PC-9 (cell line): ENCODE results near the gene LETM1. TPM values are rescaled to one million over a fixed set of nuclear protein-coding genes. Genes with fewer than 3 reads are reported as not detected.

ENCODE experiments used
- BruUV-seq: library from RNA; stranded (reverse); fragments of 400-500 nt; replicated peaks from 2 replicates; lab custom pipeline; 2021; lab: Mats Ljungman, UMichigan
- CTCF ChIA-PET: fragments of 300-600 bp; sonication (Branson Sonifier 250); formaldehyde crosslinking; loops from one replicate; lab custom pipeline; 2022; ENCODE audit warnings: antibody characterized with exemption; lab: Charles Lee
- POLR2A ChIA-PET: fragments of 300-600 bp; sonication (Branson Sonifier 250); formaldehyde crosslinking; loops from one replicate; lab custom pipeline; 2022; ENCODE audit warnings: antibody characterized with exemption; ENCODE audit not compliant: unreplicated experiment; lab: Charles Lee
- DNase-seq, 2 experiments: peaks; one replicate each; pipeline versions ENCODE4 v3.0.0 to v3.0.0-alpha.2; 2015 to 2022; ENCODE audit warnings: mixed read lengths in 1 of 2
- H2AFZ ChIP-seq: fragments of 200-600 bp; sonication (generic); 2 replicates; pipeline ENCODE4 v1.8.1; 2017; ENCODE audit warnings: antibody characterized with exemption
- H3F3A ChIP-seq: fragments of 200-600 bp; sonication (generic); 2 replicates; pipeline ENCODE4 v1.8.1; 2017; ENCODE audit warnings: antibody characterized with exemption, mild to moderate bottlenecking, low read depth; ENCODE audit not compliant: insufficient read depth
- H3K27ac ChIP-seq: fragments of 200-600 bp; sonication (generic); 2 replicates; pipeline ENCODE4 v1.6.1; 2016; ENCODE audit warnings: mixed run types
- H3K27me3 ChIP-seq: fragments of 200-600 bp; sonication (generic); 2 replicates; pipeline ENCODE4 v1.6.1; 2016; ENCODE audit warnings: low read depth, mixed run types; ENCODE audit not compliant: insufficient read depth
- H3K36me3 ChIP-seq: fragments of 200-600 bp; sonication (generic); 2 replicates; pipeline ENCODE4 v1.6.1; 2016; ENCODE audit warnings: low read depth, mixed run types
- H3K4me1 ChIP-seq: fragments of 200-600 bp; sonication (generic); replicated peaks from 2 replicates; pipeline ENCODE4 v1.6.1; 2016; ENCODE audit warnings: mixed run types; ENCODE audit not compliant: insufficient read depth
- H3K4me2 ChIP-seq: fragments of 200-600 bp; sonication (generic); 2 replicates; pipeline ENCODE4 v1.6.1; 2017; ENCODE audit warnings: mixed run types
- H3K4me3 ChIP-seq: fragments of 200-600 bp; sonication (generic); 2 replicates; pipeline ENCODE4 v1.6.1; 2016; ENCODE audit warnings: mixed run types
- H3K79me2 ChIP-seq: fragments of 200-600 bp; sonication (generic); 2 replicates; pipeline ENCODE4 v1.6.1; 2017; ENCODE audit warnings: low read depth, mixed run types
- H3K9me2 ChIP-seq: fragments of 200-600 bp; sonication (generic); 2 replicates; pipeline ENCODE4 v1.8.1; 2017; ENCODE audit warnings: mild to moderate bottlenecking; ENCODE audit not compliant: insufficient read depth
- H3K9me3 ChIP-seq: fragments of 200-600 bp; sonication (generic); 2 replicates; pipeline ENCODE4 v1.8.1; 2016; ENCODE audit warnings: low read depth; ENCODE audit not compliant: insufficient read depth
- H4K20me1 ChIP-seq: fragments of 200-600 bp; sonication (generic); 2 replicates; pipeline ENCODE4 v1.8.1; 2017; ENCODE audit not compliant: insufficient read depth
- CTCF ChIP-seq: fragments of 200-600 bp; sonication (generic); conservative IDR thresholded peaks from 2 replicates; pipeline ENCODE4 v1.6.1; 2017; ENCODE audit warnings: mixed run types, antibody characterized with exemption, mild to moderate bottlenecking, moderate library complexity
- EZH2 ChIP-seq: fragments of 200-600 bp; sonication (generic); IDR thresholded peaks from 2 replicates; pipeline ENCODE4 v1.8.0; 2017; ENCODE audit warnings: antibody characterized with exemption, low read depth
- intact Hi-C: fragments of 100-400 bp; cut with micrococcal nuclease; formaldehyde crosslinking; loops from one replicate; pipeline ENCODE4 v1.10.0; 2022; ENCODE audit not compliant: unreplicated experiment
- total RNA-seq: library from RNA; stranded (reverse); gene quantifications from 2 replicates; pipeline ENCODE4 v1.2.3, GENCODE V29; 2021

The LETM1 gene
- total RNA-seq, 1 experiment from 2014 or later, result 44.5 TPM

- ChIA-PET POLR2A (no interaction called here), CTCF (interaction anchor here (0.5 kb wide), 1 partner anchor 44 kb away, joined by 5 read pairs; no protein-coding TSS in a partner anchor)
- H3F3A ChIP-seq, result peaks cover 19% of the 10 kb centered on the region
- no peak overlapping the region for H2AFZ ChIP-seq
- TF ChIP-seq EZH2, result no peak
- TF ChIP-seq CTCF, result no peak
- H3K27ac ChIP-seq, result no peak overlapping the region
- peaks cover 89% of the 10 kb centered on the region for H3K79me2 ChIP-seq
- BruUV-seq, result no TSS peak
- H4K20me1 ChIP-seq, result peaks cover 16% of the 10 kb centered on the region
- DNase-seq, result no peak
- no peaks in the 10 kb centered on the region for H3K9me3 ChIP-seq
- H3K9me2 ChIP-seq, result no peaks in the 10 kb centered on the region
- no peak overlapping the region for H3K4me2 ChIP-seq
- intact Hi-C loops, result loop anchor here (2.0 to 10.0 kb wide), 3 partner anchors 87 to 173 kb away; partner anchors contain the start of genes TACC3 and TMEM129
- 0 out of 2 replicates have a peak, but pooled peaks cover 3% of the 10 kb centered on the region for H3K36me3 ChIP-seq
- no peaks in the 10 kb centered on the region for H3K4me1 ChIP-seq
- no peak overlapping the region for H3K4me3 ChIP-seq
- H3K27me3 ChIP-seq, result no peaks in the 10 kb centered on the region
Observed at GRCh38 chr4:1898007-1898406, 42.1 kb upstream of the LETM1 start.

GRCh38 chr4:1896658-1896991 is 40.7 kb upstream of the LETM1 start:
- Histone ChIP-seq H3K9me2 (no peaks in the 10 kb centered on the region), H2AFZ (no peak overlapping the region), H3F3A (peaks cover 22% of the 10 kb centered on the region), H3K4me3 (no peak overlapping the region), H3K27me3 (no peaks in the 10 kb centered on the region), H3K36me3 (0 out of 2 replicates have a peak, but pooled peaks cover 3% of the 10 kb centered on the region), H3K4me2 (no peak overlapping the region), H4K20me1 (peaks cover 22% of the 10 kb centered on the region), H3K79me2 (peaks cover 90% of the 10 kb centered on the region), H3K9me3 (no peaks in the 10 kb centered on the region), H3K27ac (no peak overlapping the region), H3K4me1 (no peaks in the 10 kb centered on the region)
- DNase-seq, result no peak
- no TSS peak for BruUV-seq
- intact Hi-C loops, result loop anchor here (10.0 kb wide), 1 partner anchor 172 kb away; the partner anchor contains the start of genes TACC3 and TMEM129
- ChIA-PET POLR2A (no interaction called here), CTCF (no interaction called here)
- TF ChIP-seq CTCF, result no peak
- no peak for TF ChIP-seq EZH2

GRCh38 chr4:1895971-1896657 is 40.2 kb upstream of the LETM1 start:
- Histone ChIP-seq H3K4me1 (no peaks in the 10 kb centered on the region), H3K27me3 (no peaks in the 10 kb centered on the region), H4K20me1 (peaks cover 22% of the 10 kb centered on the region), H3K4me2 (no peak overlapping the region), H3K79me2 (peaks cover 90% of the 10 kb centered on the region), H3K9me2 (no peaks in the 10 kb centered on the region), H3K27ac (no peak overlapping the region), H3K36me3 (0 out of 2 replicates have a peak, but pooled peaks cover 3% of the 10 kb centered on the region), H3K9me3 (no peaks in the 10 kb centered on the region), H3K4me3 (no peak overlapping the region), H3F3A (peaks cover 22% of the 10 kb centered on the region), H2AFZ (no peak overlapping the region)
- TF ChIP-seq CTCF (no peak), EZH2 (no peak)
- intact Hi-C loops, result loop anchor here (10.0 kb wide), 1 partner anchor 171 kb away; the partner anchor contains the start of genes TACC3 and TMEM129
- CTCF ChIA-PET, result no interaction called here
- no peak for DNase-seq
- no TSS peak for BruUV-seq
- POLR2A ChIA-PET, result no interaction called here
